ENCODE data around the gene IDH2. TPM values are rescaled to one million over a fixed set of nuclear protein-coding genes. Genes with fewer than 3 reads are reported as not detected.

Gene IDH2
- total RNA-seq, 4 donors from 2014 or later = 29.4 to 49.6 (median 33.5) TPM

- H3K27ac ChIP-seq = no peak overlapping the region
- H3K4me3 ChIP-seq (replicated peaks in 1 of 3) = no peak overlapping the region
- no peaks in the 10 kb centered on the region for H3K27me3 ChIP-seq
- H3K4me1 ChIP-seq = peaks cover 38 to 58% of the 10 kb centered on the region in 2 donors
- H3K36me3 ChIP-seq = no peaks in the 10 kb centered on the region
- intact Hi-C loops (cut with DNase I) = no loop called here
- no peak for DNase-seq
- WGBS, 2 donors = 81 to 95% methylated on average over 10 of the region's 10 CpGs
- no peaks in the 10 kb centered on the region for H3K9me3 ChIP-seq
- TF ChIP-seq CTCF (IDR thresholded peaks at IDR 0.05) (no peak), POLR2A (IDR thresholded peaks at IDR 0.05) (no peak)
Measured at GRCh38 chr15:90099072-90099867, 3.0 kb downstream of the IDH2 start.

DNA sequence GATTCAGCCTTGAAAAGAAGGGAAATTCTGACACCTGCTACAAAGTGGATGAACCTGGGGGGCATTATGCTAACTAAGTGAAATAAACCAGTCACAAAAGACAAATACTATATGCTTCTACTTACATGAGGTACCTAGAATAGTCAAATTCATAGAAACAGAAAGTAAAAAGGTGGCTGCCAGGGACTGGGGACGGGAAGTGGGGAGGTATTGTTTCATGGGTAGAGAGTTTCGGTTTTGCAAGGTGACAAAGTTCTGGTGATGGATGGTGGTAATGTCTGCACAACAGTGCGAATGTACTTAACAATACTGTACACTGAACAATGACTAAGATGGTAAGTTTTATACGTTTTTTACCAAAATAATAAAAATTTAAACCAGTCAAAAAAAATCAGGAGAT is 4.8 kb downstream of the IDH2 start:
- Histone ChIP-seq H3K4me3 (replicated peaks in 1 of 3) (no peak overlapping the region), H3K27ac (peak overlapping the region; percentile 0 to 59 (median 53)), H3K36me3 (no peaks in the 10 kb centered on the region), H3K27me3 (no peaks in the 10 kb centered on the region), H3K4me1 (peaks cover 27 to 42% of the 10 kb centered on the region in 2 donors), H3K9me3 (no peaks in the 10 kb centered on the region)
- DNase-seq = no peak
- intact Hi-C loops (cut with DNase I) = no loop called here
- TF ChIP-seq POLR2A (IDR thresholded peaks at IDR 0.05) (no peak), CTCF (IDR thresholded peaks at IDR 0.05) (no peak)
- 66 to 68% methylated on average over 4 of the region's 4 CpGs for WGBS, 2 donors

DNA sequence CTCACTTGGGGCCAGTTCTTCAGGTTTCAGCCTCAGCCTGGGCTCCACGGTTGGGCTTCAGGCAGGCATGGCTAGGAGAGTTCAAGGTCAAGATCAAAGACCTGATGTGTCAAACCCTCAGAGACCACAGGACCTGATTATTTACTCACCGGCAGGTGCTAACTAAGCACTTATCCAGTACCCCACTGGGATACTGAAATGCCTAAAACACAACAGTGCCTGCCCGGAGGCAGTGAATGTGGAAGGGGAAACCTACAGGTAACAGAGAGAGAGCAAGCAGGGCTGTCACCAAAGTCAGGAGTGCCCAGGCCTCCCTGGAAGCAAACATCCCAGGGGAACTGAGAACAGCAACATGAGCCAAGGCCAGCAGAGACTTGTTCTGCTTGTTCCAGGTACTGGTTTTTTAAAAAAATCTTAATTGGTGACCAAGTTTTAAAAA is 6.7 kb downstream of the IDH2 start:
- Histone ChIP-seq H3K27ac (peak overlapping the region; percentile 47 to 61 (median 48)), H3K4me3 (replicated peaks in 1 of 3) (no peak overlapping the region), H3K4me1 (peaks cover 18 to 31% of the 10 kb centered on the region in 2 donors), H3K27me3 (no peaks in the 10 kb centered on the region), H3K36me3 (no peaks in the 10 kb centered on the region), H3K9me3 (no peaks in the 10 kb centered on the region)
- WGBS, 2 donors = 19 to 45% methylated on average over 3 of the region's 3 CpGs
- intact Hi-C loops (cut with DNase I) = no loop called here
- TF ChIP-seq CTCF (IDR thresholded peaks at IDR 0.05) (peak in 1 of 6 experiments; percentile 4), POLR2A (IDR thresholded peaks at IDR 0.05) (no peak)
- peak; percentile 58 to 60 for DNase-seq

- DNase-seq = no peak
- no peak for TF ChIP-seq CTCF (IDR thresholded peaks at IDR 0.05)
- no peak for TF ChIP-seq POLR2A (IDR thresholded peaks at IDR 0.05)
- H3K27ac ChIP-seq = no peak overlapping the region
Measured at GRCh38 chr15:90091156-90091931, 10.9 kb downstream of the IDH2 start.

More at GRCh38 chr15:90091156-90091931, 10.9 kb downstream of the IDH2 start:
- peaks cover 8 to 12% of the 10 kb centered on the region in 2 donors for H3K4me1 ChIP-seq
- no peak overlapping the region for H3K4me3 ChIP-seq (replicated peaks in 1 of 3)
- WGBS, 2 donors = 84 to 93% methylated on average over 14 to 17 of the region's 17 CpGs
- H3K27me3 ChIP-seq = no peaks in the 10 kb centered on the region
- H3K36me3 ChIP-seq = peaks cover 5 to 10% of the 10 kb centered on the region in 2 donors
- no peaks in the 10 kb centered on the region for H3K9me3 ChIP-seq
- intact Hi-C loops (cut with DNase I) = no loop called here
